ENCODE results near the gene ALCAM.

The ALCAM gene

GRCh38 chr3:105465251-105465853, 98.6 kb downstream of the ALCAM start:
- no peak for TF ChIP-seq CTCF (IDR thresholded peaks at IDR 0.05)

- no peak for TF ChIP-seq CTCF (IDR thresholded peaks at IDR 0.05)
These were observed 99.4 kb downstream of the ALCAM start for GRCh38 chr3:105466072-105466471.

DNA sequence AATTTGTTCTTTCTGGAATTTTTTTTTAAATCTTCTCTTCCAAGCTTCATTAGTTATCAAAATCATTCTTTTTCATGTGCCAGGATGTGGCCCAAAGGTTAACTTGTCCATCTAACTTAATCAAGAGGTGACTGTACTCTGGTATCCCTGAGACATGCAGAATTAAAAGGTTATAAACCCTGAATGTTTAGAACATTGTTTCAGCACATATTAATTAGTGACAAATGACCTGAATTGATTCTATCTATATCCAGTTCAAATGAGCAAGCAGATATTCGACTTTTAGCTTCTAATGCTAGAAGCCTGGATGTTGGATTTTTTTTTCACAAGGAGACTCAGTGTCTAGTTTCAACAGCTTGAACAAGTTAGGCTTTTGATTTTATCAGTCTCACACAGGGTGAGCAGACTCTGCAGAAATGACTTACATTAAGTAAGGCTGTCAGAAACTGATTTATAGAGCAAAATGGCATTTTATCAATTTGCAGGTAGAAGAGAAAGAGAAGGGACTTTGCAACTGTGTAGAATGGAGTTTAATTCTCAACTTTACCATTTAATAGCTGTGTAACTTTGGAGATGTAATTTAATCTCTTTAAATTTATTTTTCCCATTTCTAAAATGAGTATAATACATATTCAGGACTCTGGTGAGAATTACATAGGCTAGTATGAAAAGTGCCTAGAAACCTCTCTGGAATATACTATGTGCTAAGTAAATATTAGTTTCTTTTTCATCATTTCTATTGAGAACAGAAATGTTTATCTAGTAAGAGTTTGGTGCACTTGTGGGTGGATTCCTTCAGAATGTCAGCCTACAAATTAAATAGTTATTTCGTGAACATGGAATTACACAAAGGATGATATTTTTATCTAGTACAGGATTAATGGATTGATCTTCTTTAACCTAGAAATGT, 100.0 kb downstream of the ALCAM start:
- no peak for TF ChIP-seq CTCF (IDR thresholded peaks at IDR 0.05)

DNA sequence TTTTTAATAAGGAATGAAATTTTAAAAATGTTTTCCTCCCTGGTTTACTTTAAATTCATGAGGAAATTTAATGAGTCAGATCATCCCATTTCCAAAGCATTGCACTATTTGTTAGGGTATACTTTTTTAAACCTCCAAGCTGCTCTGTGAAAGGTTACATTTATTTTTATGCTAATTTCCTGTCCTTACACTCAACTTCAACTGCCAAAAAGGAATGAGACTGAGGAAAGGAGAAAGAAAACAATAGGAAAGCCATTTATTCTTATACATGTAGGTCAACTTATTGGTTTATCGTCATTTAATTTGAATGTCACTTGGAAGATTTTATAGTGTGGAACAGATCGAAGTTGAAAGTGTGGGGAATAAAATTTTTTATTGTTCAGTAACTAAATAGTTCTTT, 104.1 kb downstream of the ALCAM start:
- no peak for TF ChIP-seq CTCF (IDR thresholded peaks at IDR 0.05)

GRCh38 chr3:105473521-105474223, 107.0 kb downstream of the ALCAM start:
- no peak for TF ChIP-seq CTCF (IDR thresholded peaks at IDR 0.05)

DNA sequence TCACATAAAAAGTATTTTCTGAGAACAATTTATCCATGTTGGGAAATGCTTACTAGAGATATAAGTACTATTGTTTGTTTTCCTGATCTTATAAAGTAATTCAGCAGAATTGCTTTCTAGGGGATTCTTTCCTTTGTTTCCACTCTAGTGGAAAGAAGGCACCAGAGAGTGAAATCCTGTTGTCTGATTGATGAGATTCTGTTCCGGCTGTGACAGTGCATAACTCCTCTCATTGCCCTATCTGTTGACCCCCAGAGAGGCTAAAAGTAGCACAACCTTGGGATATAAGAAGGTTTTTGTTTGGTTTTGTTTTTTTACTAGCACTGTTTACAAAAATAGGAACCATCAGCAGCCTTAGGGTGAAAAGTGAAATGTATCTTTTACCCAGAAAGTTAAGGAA, 114.1 kb downstream of the ALCAM start:
- no peak for TF ChIP-seq CTCF (IDR thresholded peaks at IDR 0.05)

GRCh38 chr3:105483476-105483875, 116.8 kb downstream of the ALCAM start:
- TF ChIP-seq CTCF (IDR thresholded peaks at IDR 0.05), result no peak
